Measurements from ENCODE around the gene CIDEC. TPM values are rescaled to one million over a fixed set of nuclear protein-coding genes. Genes with fewer than 3 reads are reported as not detected.

The CIDEC gene
- total RNA-seq, 1 experiment from 2014 or later: 0.37 TPM

DNA sequence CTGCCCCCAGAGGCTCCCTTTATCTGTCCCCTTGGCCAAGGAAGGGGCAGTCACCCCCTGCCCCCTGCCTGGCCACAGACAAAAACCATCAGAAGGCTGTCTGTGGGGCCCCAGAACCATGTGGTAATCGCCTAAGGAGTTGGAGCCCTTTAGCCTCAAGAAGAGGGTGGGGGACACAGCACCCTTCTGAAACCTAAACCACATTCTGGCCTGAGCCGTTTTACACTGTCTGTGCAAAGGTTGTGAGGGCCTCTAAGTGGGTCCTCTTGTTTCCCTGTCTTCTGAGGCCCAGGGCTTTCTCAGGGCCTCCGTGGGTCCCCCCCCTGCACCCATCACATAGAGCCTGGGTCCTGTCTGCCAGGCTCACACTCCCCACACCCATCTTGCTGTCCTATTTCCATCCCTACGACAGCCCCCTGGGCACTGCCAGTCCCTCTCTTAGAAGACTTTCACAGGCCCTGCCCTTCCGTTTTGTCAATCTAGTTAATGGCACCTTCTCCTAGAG, 18.4 kb downstream of the CIDEC start:
- Histone ChIP-seq H3K4me2 (peak overlapping the region; percentile 54), H3K4me1 (replicated peaks; ENCODE audit: insufficient read depth) (peaks cover 43% of the 10 kb centered on the region), H3K27ac (no peak overlapping the region), H3F3A (ENCODE audit: insufficient read depth, low read depth) (peaks cover 7% of the 10 kb centered on the region), H3K4me3 (no peak overlapping the region), H3K9me2 (ENCODE audit: insufficient read depth) (no peaks in the 10 kb centered on the region), H3K79me2 (ENCODE audit: low read depth) (no peaks in the 10 kb centered on the region), H3K36me3 (ENCODE audit: low read depth) (no peaks in the 10 kb centered on the region), H3K27me3 (ENCODE audit: insufficient read depth, low read depth) (no peaks in the 10 kb centered on the region), H4K20me1 (ENCODE audit: insufficient read depth) (no peaks in the 10 kb centered on the region), H2AFZ (peak overlapping the region; percentile 44; the same call in 1 of the 2 replicates), H3K9me3 (ENCODE audit: insufficient read depth, low read depth) (no peaks in the 10 kb centered on the region)
- ChIA-PET POLR2A (ENCODE audit: unreplicated experiment) (no interaction called here), CTCF (no interaction called here)
- intact Hi-C loops (cut with micrococcal nuclease; ENCODE audit: unreplicated experiment): no loop called here
- DNase-seq: no peak
- BruUV-seq (replicated peaks): no TSS peak
- TF ChIP-seq EZH2 (IDR thresholded peaks at IDR 0.05; ENCODE audit: low read depth) (no peak), CTCF (conservative IDR thresholded peaks at IDR 0.05) (no peak)

GRCh38 chr3:9861201-9861600, 18.9 kb downstream of the CIDEC start:
- Histone ChIP-seq H3K79me2 (ENCODE audit: low read depth) (no peaks in the 10 kb centered on the region), H3K4me2 (peak overlapping the region; percentile 54), H3K9me2 (ENCODE audit: insufficient read depth) (no peaks in the 10 kb centered on the region), H4K20me1 (ENCODE audit: insufficient read depth) (no peaks in the 10 kb centered on the region), H3K4me1 (replicated peaks; ENCODE audit: insufficient read depth) (peaks cover 43% of the 10 kb centered on the region), H3K27ac (no peak overlapping the region), H2AFZ (peak overlapping the region; percentile 44; the same call in 1 of the 2 replicates), H3K36me3 (ENCODE audit: low read depth) (no peaks in the 10 kb centered on the region), H3F3A (ENCODE audit: insufficient read depth, low read depth) (peaks cover 7% of the 10 kb centered on the region), H3K4me3 (no peak overlapping the region), H3K9me3 (ENCODE audit: insufficient read depth, low read depth) (no peaks in the 10 kb centered on the region), H3K27me3 (ENCODE audit: insufficient read depth, low read depth) (no peaks in the 10 kb centered on the region)
- POLR2A ChIA-PET (ENCODE audit: unreplicated experiment): no interaction called here
- intact Hi-C loops (cut with micrococcal nuclease; ENCODE audit: unreplicated experiment): no loop called here
- CTCF ChIA-PET: no interaction called here
- TF ChIP-seq CTCF (conservative IDR thresholded peaks at IDR 0.05) (no peak), EZH2 (IDR thresholded peaks at IDR 0.05; ENCODE audit: low read depth) (no peak)
- no peak for DNase-seq
- BruUV-seq (replicated peaks): no TSS peak

- no peaks in the 10 kb centered on the region for H3K79me2 ChIP-seq (ENCODE audit: low read depth)
- no peaks in the 10 kb centered on the region for H3K9me3 ChIP-seq (ENCODE audit: insufficient read depth, low read depth)
- no peak overlapping the region for H3K27ac ChIP-seq
- H3K4me3 ChIP-seq: no peak overlapping the region
- no peaks in the 10 kb centered on the region for H4K20me1 ChIP-seq (ENCODE audit: insufficient read depth)
- H2AFZ ChIP-seq: no peak overlapping the region
- intact Hi-C loops (cut with micrococcal nuclease; ENCODE audit: unreplicated experiment): no loop called here
- no peaks in the 10 kb centered on the region for H3K9me2 ChIP-seq (ENCODE audit: insufficient read depth)
- H3F3A ChIP-seq (ENCODE audit: insufficient read depth, low read depth): peaks cover 7% of the 10 kb centered on the region
- ChIA-PET POLR2A (ENCODE audit: unreplicated experiment) (no interaction called here), CTCF (no interaction called here)
- H3K4me2 ChIP-seq: no peak overlapping the region
- BruUV-seq (replicated peaks): no TSS peak
- H3K36me3 ChIP-seq (ENCODE audit: low read depth): no peaks in the 10 kb centered on the region
- H3K27me3 ChIP-seq (ENCODE audit: insufficient read depth, low read depth): no peaks in the 10 kb centered on the region
- no peak for DNase-seq
- TF ChIP-seq CTCF (conservative IDR thresholded peaks at IDR 0.05) (no peak), EZH2 (IDR thresholded peaks at IDR 0.05; ENCODE audit: low read depth) (no peak)
- H3K4me1 ChIP-seq (replicated peaks; ENCODE audit: insufficient read depth): peaks cover 34% of the 10 kb centered on the region
Observed at GRCh38 chr3:9859530-9860025, 20.5 kb downstream of the CIDEC start.

Measured in PC-9 (cell line).